BJ (cell line): ENCODE results near the gene C2orf49. TPM values are rescaled to one million over a fixed set of nuclear protein-coding genes. Genes with fewer than 3 reads are reported as not detected.

Experiments
- CTCF ChIA-PET: fragments of 350-600 bp; formaldehyde crosslinking; extraction: SDS; loops from one replicate; lab custom pipeline; 2021; ENCODE audit warnings: antibody characterized with exemption, inconsistent platforms; lab: Yijun Ruan, JAX
- POLR2A ChIA-PET: fragments of 300-600 bp; sonication (Branson Sonifier 250); formaldehyde crosslinking; extraction: SDS; loops from one replicate; lab custom pipeline; 2021; ENCODE audit warnings: antibody characterized with exemption; lab: Charles Lee
- DNase-seq: peaks from one replicate; pipeline ENCODE4 v3.0.0-alpha.2; 2011; ENCODE audit warnings: low read depth
- H3K27me3 ChIP-seq: 2 replicates; pipeline ENCODE4 v1.6.0; 2011; ENCODE audit warnings: low read length; ENCODE audit not compliant: control insufficient read depth, insufficient read depth
- H3K36me3 ChIP-seq: 2 replicates; pipeline ENCODE4 v1.5.1; 2011; ENCODE audit warnings: low read length; ENCODE audit not compliant: control insufficient read depth, insufficient read depth
- H3K4me3 ChIP-seq: 2 replicates; pipeline ENCODE4 v1.5.1; 2011; ENCODE audit warnings: low read depth, mild to moderate bottlenecking, control low read depth, low read length
- CTCF ChIP-seq: IDR thresholded peaks from 2 replicates; pipeline ENCODE4 v1.5.1; 2011; ENCODE audit warnings: low read depth, mild to moderate bottlenecking, control low read depth, inconsistent platforms, low read length, moderate library complexity; ENCODE audit not compliant: insufficient read depth
- polyA plus RNA-seq: library from polyadenylated mRNA; depleted of rRNA; stranded (reverse); fragments of >200 nt; gene quantifications from 2 replicates; pipeline ENCODE4 v1.2.3, GENCODE V29; 2011

Gene C2orf49
- polyA plus RNA-seq, 1 experiment = 12.2 TPM

- Histone ChIP-seq H3K4me3 (no peak overlapping the region), H3K27me3 (no peaks in the 10 kb centered on the region), H3K36me3 (peaks cover 33% of the 10 kb centered on the region)
- ChIA-PET POLR2A (no interaction called here), CTCF (no interaction called here)
- TF ChIP-seq CTCF = no peak
- DNase-seq = no peak
These were observed 41.0 kb downstream of the C2orf49 start for GRCh38 chr2:105378276-105378840.

GRCh38 chr2:105378921-105379383, 41.6 kb downstream of the C2orf49 start:
- no peak for DNase-seq
- TF ChIP-seq CTCF = no peak
- ChIA-PET POLR2A (no interaction called here), CTCF (interaction anchor here (1.4 kb wide), 1 partner anchor 25 kb away, joined by 3 read pairs; no protein-coding TSS in a partner anchor)
- Histone ChIP-seq H3K36me3 (peaks cover 33% of the 10 kb centered on the region), H3K27me3 (no peaks in the 10 kb centered on the region), H3K4me3 (no peak overlapping the region)

- peaks cover 30% of the 10 kb centered on the region for H3K36me3 ChIP-seq
- CTCF ChIA-PET = interaction anchor here (1.2 to 1.4 kb wide), 2 partner anchors 11 to 24 kb away, joined by 3 to 4 read pairs; no protein-coding TSS in a partner anchor
These were observed 42.4 kb downstream of the C2orf49 start for GRCh38 chr2:105379741-105380186.

GRCh38 chr2:105380432-105381100, 43.2 kb downstream of the C2orf49 start:
- H3K27me3 ChIP-seq = no peaks in the 10 kb centered on the region
- H3K36me3 ChIP-seq = peaks cover 38% of the 10 kb centered on the region
- H3K4me3 ChIP-seq = no peak overlapping the region
- TF ChIP-seq CTCF = no peak
- no peak for DNase-seq
- ChIA-PET CTCF (interaction anchor here (1.2 to 1.4 kb wide), 2 partner anchors 12 to 111 kb away, joined by 3 to 4 read pairs; no protein-coding TSS in a partner anchor), POLR2A (interaction anchor here (0.5 kb wide), 1 partner anchor 140 kb away, joined by 3 read pairs; no protein-coding TSS in a partner anchor)

More at GRCh38 chr2:105379741-105380186, 42.4 kb downstream of the C2orf49 start:
- H3K4me3 ChIP-seq = no peak overlapping the region
- H3K27me3 ChIP-seq = no peaks in the 10 kb centered on the region
- DNase-seq = no peak
- POLR2A ChIA-PET = no interaction called here
- TF ChIP-seq CTCF = no peak

- peaks cover 41% of the 10 kb centered on the region for H3K36me3 ChIP-seq
- H3K4me3 ChIP-seq = no peak overlapping the region
- no peak for DNase-seq
- TF ChIP-seq CTCF = no peak
- CTCF ChIA-PET = interaction anchor here (0.9 to 1.4 kb wide), 2 partner anchors 12 to 110 kb away, joined by 3 read pairs; no protein-coding TSS in a partner anchor
- POLR2A ChIA-PET = interaction anchor here (0.5 kb wide), 1 partner anchor 140 kb away, joined by 3 read pairs; no protein-coding TSS in a partner anchor
- H3K27me3 ChIP-seq = no peaks in the 10 kb centered on the region
These were observed 43.8 kb downstream of the C2orf49 start for GRCh38 chr2:105381101-105381668.
